HL-60 (cell line): Measurements from ENCODE around the gene PADI4.

ENCODE experiments used
- DNase-seq, 2 experiments: peaks; one replicate each; pipeline ENCODE4 v3.0.0-alpha.2; 2010 to 2020; ENCODE audit warnings: low read depth in 1 of 2, low spot score in 1 of 2
- H3K27ac ChIP-seq: fragments of 250-450 bp; sonication (Bioruptor Pico); replicated peaks from 2 replicates; pipeline ENCODE4 v1.5.1; 2020; ENCODE audit warnings: mild to moderate bottlenecking, moderate library complexity
- H3K27me3 ChIP-seq: fragments of 250-450 bp; sonication (Bioruptor Pico); 2 replicates; pipeline ENCODE4 v1.5.1; 2021; ENCODE audit warnings: mild to moderate bottlenecking, moderate library complexity; ENCODE audit not compliant: insufficient read depth, poor library complexity, severe bottlenecking
- H3K4me3 ChIP-seq: replicated peaks from 2 replicates; pipeline ENCODE4 v1.5.1; 2011; ENCODE audit warnings: mild to moderate bottlenecking, control low read depth, low read length; ENCODE audit not compliant: insufficient read depth
- GABPA ChIP-seq: IDR thresholded peaks from 2 replicates; pipeline ENCODE4 v1.6.1; 2012; ENCODE audit warnings: low read depth
- POLR2AphosphoS5 ChIP-seq: IDR thresholded peaks from 2 replicates; pipeline ENCODE4 v1.6.1; 2012; ENCODE audit warnings: low read depth
- REST ChIP-seq: IDR thresholded peaks from 2 replicates; pipeline ENCODE4 v1.6.1; 2012; ENCODE audit warnings: low read depth; ENCODE audit not compliant: insufficient replicate concordance
- SPI1 ChIP-seq: IDR thresholded peaks from 2 replicates; pipeline ENCODE4 v1.6.1; 2012; ENCODE audit warnings: low read depth, mild to moderate bottlenecking, borderline replicate concordance
- TF ChIP-seq, protein P1 (sequence below): IDR thresholded peaks from one replicate; pipeline ENCODE4 v1.5.1; 2011; ENCODE audit warnings: low read length, control low read depth, inconsistent platforms; ENCODE audit not compliant: insufficient read depth

The PADI4 gene

DNA sequence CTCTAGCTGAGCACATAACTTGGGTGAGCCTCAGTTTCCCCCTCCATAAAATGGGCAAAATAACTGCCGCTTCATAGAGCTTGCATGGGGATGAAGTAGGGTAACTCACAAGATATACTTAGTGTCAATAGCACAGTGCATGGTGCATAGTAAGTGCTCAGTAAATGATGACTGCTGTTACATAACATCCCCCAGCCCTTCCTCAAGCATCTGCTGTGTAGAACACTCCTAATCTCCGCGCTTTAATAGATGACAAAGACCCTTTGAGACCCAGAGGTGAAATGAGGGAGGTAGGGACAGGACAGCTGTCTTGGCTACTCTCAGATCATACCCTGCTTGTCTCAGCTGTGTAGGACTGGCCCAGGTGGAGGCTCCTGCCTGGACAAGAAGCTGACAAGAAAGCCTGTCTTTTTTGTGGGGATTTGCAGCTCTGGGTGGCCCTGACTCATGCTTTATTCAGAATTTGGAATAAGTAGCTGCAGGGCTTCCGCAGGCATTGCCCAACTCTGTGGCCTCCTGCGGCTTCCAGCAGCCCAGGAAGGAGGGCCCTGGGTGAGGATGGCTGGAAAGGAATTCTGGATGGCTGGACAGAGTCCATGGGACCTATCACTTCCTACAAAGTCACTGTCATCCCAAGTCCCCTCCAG lies 20.7 kb upstream of the PADI4 start:
- Histone ChIP-seq H3K27me3 (no peaks in the 10 kb centered on the region), H3K4me3 (no peak overlapping the region), H3K27ac (peak overlapping the region; percentile 9; the same call in 1 of the 2 replicates)
- peak in 1 of 2 experiments; percentile 66 for DNase-seq
- no peak for TF ChIP-seq POLR2AphosphoS5
- TF ChIP-seq, protein P1, sequence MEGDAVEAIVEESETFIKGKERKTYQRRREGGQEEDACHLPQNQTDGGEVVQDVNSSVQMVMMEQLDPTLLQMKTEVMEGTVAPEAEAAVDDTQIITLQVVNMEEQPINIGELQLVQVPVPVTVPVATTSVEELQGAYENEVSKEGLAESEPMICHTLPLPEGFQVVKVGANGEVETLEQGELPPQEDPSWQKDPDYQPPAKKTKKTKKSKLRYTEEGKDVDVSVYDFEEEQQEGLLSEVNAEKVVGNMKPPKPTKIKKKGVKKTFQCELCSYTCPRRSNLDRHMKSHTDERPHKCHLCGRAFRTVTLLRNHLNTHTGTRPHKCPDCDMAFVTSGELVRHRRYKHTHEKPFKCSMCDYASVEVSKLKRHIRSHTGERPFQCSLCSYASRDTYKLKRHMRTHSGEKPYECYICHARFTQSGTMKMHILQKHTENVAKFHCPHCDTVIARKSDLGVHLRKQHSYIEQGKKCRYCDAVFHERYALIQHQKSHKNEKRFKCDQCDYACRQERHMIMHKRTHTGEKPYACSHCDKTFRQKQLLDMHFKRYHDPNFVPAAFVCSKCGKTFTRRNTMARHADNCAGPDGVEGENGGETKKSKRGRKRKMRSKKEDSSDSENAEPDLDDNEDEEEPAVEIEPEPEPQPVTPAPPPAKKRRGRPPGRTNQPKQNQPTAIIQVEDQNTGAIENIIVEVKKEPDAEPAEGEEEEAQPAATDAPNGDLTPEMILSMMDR: no peak
- TF ChIP-seq REST: no peak
- TF ChIP-seq SPI1: no peak
- TF ChIP-seq GABPA: no peak

- H3K27me3 ChIP-seq: no peaks in the 10 kb centered on the region
- no peak overlapping the region for H3K27ac ChIP-seq
- no peak overlapping the region for H3K4me3 ChIP-seq
- TF ChIP-seq REST (no peak), SPI1 (no peak), POLR2AphosphoS5 (no peak), GABPA (no peak)
- TF ChIP-seq, protein P1: no peak
- DNase-seq: no peak
These were observed 18.3 kb upstream of the PADI4 start for GRCh38 chr1:17289721-17290120.

GRCh38 chr1:17290553-17290952 lies 17.4 kb upstream of the PADI4 start:
- DNase-seq: no peak
- TF ChIP-seq POLR2AphosphoS5: no peak
- TF ChIP-seq SPI1: no peak
- TF ChIP-seq, protein P1: no peak
- TF ChIP-seq GABPA: no peak
- no peak for TF ChIP-seq REST
- H3K4me3 ChIP-seq: no peak overlapping the region
- no peak overlapping the region for H3K27ac ChIP-seq
- no peaks in the 10 kb centered on the region for H3K27me3 ChIP-seq
